Neural cell (in vitro differentiated cells): Measurements from ENCODE around the gene PCDHB13. TPM values are rescaled to one million over a fixed set of nuclear protein-coding genes. Genes with fewer than 3 reads are reported as not detected.

Experiments
- H2AFZ ChIP-seq: fragments of 200-600, 300-800 bp; sonication (generic), shearing (Covaris generic); 2 replicates; pipeline ENCODE4 v1.6.0; 2014; ENCODE audit warnings: low read depth, mild to moderate bottlenecking, antibody characterized with exemption, low read length, moderate library complexity
- H3F3A ChIP-seq: fragments of 200-600 bp; shearing (Covaris generic); 2 replicates; pipeline ENCODE4 v1.6.1; 2016; ENCODE audit warnings: mild to moderate bottlenecking, moderate library complexity, mixed read lengths, antibody characterized with exemption, low read length; ENCODE audit not compliant: insufficient read depth, poor library complexity, severe bottlenecking
- H3K27ac ChIP-seq: fragments of 200-600, 300-800 bp; sonication (generic), shearing (Covaris generic); 2 replicates; pipeline ENCODE4 v1.5.1; 2014; ENCODE audit warnings: mild to moderate bottlenecking, low read length, moderate library complexity
- H3K27me3 ChIP-seq: fragments of 300-800, 200-600 bp; sonication (generic), shearing (Covaris generic); 2 replicates; pipeline ENCODE4 v1.6.0; 2014; ENCODE audit warnings: mild to moderate bottlenecking, low read depth, low read length, moderate library complexity; ENCODE audit not compliant: insufficient read depth
- H3K36me3 ChIP-seq: fragments of 300-800, 200-600 bp; sonication (generic), shearing (Covaris generic); 2 replicates; pipeline ENCODE4 v1.5.1; 2014; ENCODE audit warnings: mild to moderate bottlenecking, antibody characterized with exemption, low read length, moderate library complexity; ENCODE audit not compliant: insufficient read depth
- H3K4me2 ChIP-seq: fragments of 300-800, 200-600 bp; sonication (generic), shearing (Covaris generic); 2 replicates; pipeline ENCODE4 v1.6.0; 2014; ENCODE audit warnings: mild to moderate bottlenecking, low read length
- H3K4me3 ChIP-seq: fragments of 300-800, 200-600 bp; sonication (generic), shearing (Covaris generic); 2 replicates; pipeline ENCODE4 v1.5.1; 2014; ENCODE audit warnings: mild to moderate bottlenecking, low read length, moderate library complexity
- H3K79me2 ChIP-seq: fragments of 200-600 bp; shearing (Covaris generic); replicated peaks from 2 replicates; pipeline ENCODE4 v1.6.0; 2014; ENCODE audit warnings: mild to moderate bottlenecking, low read length, moderate library complexity; ENCODE audit not compliant: insufficient read depth
- H3K9ac ChIP-seq: fragments of 300-800, 200-600 bp; sonication (generic), shearing (Covaris generic); 2 replicates; pipeline ENCODE4 v1.6.1; 2016; ENCODE audit warnings: mild to moderate bottlenecking, low read length, mixed read lengths
- H3K9me2 ChIP-seq: fragments of 200-600 bp; shearing (Covaris generic); 2 replicates; pipeline ENCODE4 v1.6.1; 2016; ENCODE audit warnings: mild to moderate bottlenecking, low read length, mixed read lengths; ENCODE audit not compliant: insufficient read depth
- H3K9me3 ChIP-seq: fragments of 200-600, 300-800 bp; sonication (generic), shearing (Covaris generic); 2 replicates; pipeline ENCODE4 v1.6.1; 2016; ENCODE audit warnings: mild to moderate bottlenecking, mixed run types, low read length, moderate library complexity, mixed read lengths
- H4K20me1 ChIP-seq: fragments of 200-600 bp; shearing (Covaris generic); 2 replicates; pipeline ENCODE4 v1.6.1; 2016; ENCODE audit warnings: mild to moderate bottlenecking, mixed run types; ENCODE audit not compliant: insufficient read depth
- EP300 ChIP-seq: fragments of 450-650 bp; conservative IDR thresholded peaks from 2 replicates; pipeline ENCODE4 v1.6.1; 2014; ENCODE audit warnings: antibody characterized with exemption, mild to moderate bottlenecking, moderate library complexity; ENCODE audit not compliant: poor library complexity, severe bottlenecking
- EZH2 ChIP-seq: fragments of 200-600, 300-800 bp; shearing (Covaris generic), sonication (generic); IDR thresholded peaks from 2 replicates; pipeline ENCODE4 v1.6.1; 2014; ENCODE audit warnings: antibody characterized with exemption, low read length, borderline replicate concordance, mild to moderate bottlenecking; ENCODE audit not compliant: insufficient read depth, poor library complexity, severe bottlenecking
- MXI1 ChIP-seq: fragments of 450-650 bp; conservative IDR thresholded peaks from 2 replicates; pipeline ENCODE4 v1.6.1; 2014; ENCODE audit warnings: antibody characterized with exemption, mild to moderate bottlenecking; ENCODE audit not compliant: poor library complexity, severe bottlenecking
- POLR2AphosphoS5 ChIP-seq: IDR thresholded peaks from 2 replicates; pipeline ENCODE4 v1.6.1; 2012
- polyA plus RNA-seq: library from polyadenylated mRNA; depleted of rRNA; stranded (reverse); fragments of >200 nt; gene quantifications from 2 replicates; pipeline ENCODE4 v1.2.3, GENCODE V29; 2014

The PCDHB13 gene
- polyA plus RNA-seq, 1 donor from 2014 or later = 1.0 TPM

GRCh38 chr5:141261238-141261546 lies 47.5 kb downstream of the PCDHB13 start:
- Histone ChIP-seq H2AFZ (no peak overlapping the region), H3F3A (no peaks in the 10 kb centered on the region), H3K4me3 (no peak overlapping the region), H3K79me2 (no peaks in the 10 kb centered on the region), H3K36me3 (no peaks in the 10 kb centered on the region), H3K4me2 (no peak overlapping the region), H4K20me1 (no peaks in the 10 kb centered on the region), H3K9me3 (peaks cover 45% of the 10 kb centered on the region), H3K27ac (no peak overlapping the region), H3K9ac (no peak overlapping the region), H3K27me3 (no peaks in the 10 kb centered on the region), H3K9me2 (no peaks in the 10 kb centered on the region)
- TF ChIP-seq MXI1 (no peak), POLR2AphosphoS5 (no peak), EZH2 (no peak), EP300 (no peak)

Other genes with a start within 250 kb of the PCDHB13 start
- gene PCDHAC2, start 247.4 kb upstream of the PCDHB13 start, polyA plus RNA-seq = 7.6 and 9.3 TPM in 2 replicates
- gene PCDHB1, start 162.5 kb upstream of the PCDHB13 start, polyA plus RNA-seq = 0.10 TPM in 1 of 2 replicates, not detected in the other
- 103 and 105 TPM in 2 replicates for gene PCDHB2, start 119.3 kb upstream of the PCDHB13 start, polyA plus RNA-seq
- 3.9 and 4.9 TPM in 2 replicates for gene PCDHB3, start 113.4 kb upstream of the PCDHB13 start, polyA plus RNA-seq
- gene PCDHB4, start 92.1 kb upstream of the PCDHB13 start, polyA plus RNA-seq = 4.2 and 4.3 TPM in 2 replicates
- gene PCDHB5, start 78.7 kb upstream of the PCDHB13 start, polyA plus RNA-seq = 4.5 and 4.7 TPM in 2 replicates
- 1.6 and 1.7 TPM in 2 replicates for gene PCDHB6, start 63.9 kb upstream of the PCDHB13 start, polyA plus RNA-seq
- 0.99 and 2.1 TPM in 2 replicates for gene PCDHB7, start 41.3 kb upstream of the PCDHB13 start, polyA plus RNA-seq
- gene PCDHB8, start 36.1 kb upstream of the PCDHB13 start, polyA plus RNA-seq = 0.76 and 0.81 TPM in 2 replicates
- 2.1 and 2.8 TPM in 2 replicates for gene PCDHB16, start 31.5 kb upstream of the PCDHB13 start, polyA plus RNA-seq
- gene PCDHB9, start 26.8 kb upstream of the PCDHB13 start, polyA plus RNA-seq = 4.8 and 4.9 TPM in 2 replicates
- 8.7 and 9.6 TPM in 2 replicates for gene PCDHB10, start 21.6 kb upstream of the PCDHB13 start, polyA plus RNA-seq
- 2.7 and 3.7 TPM in 2 replicates for gene PCDHB11, start 14.3 kb upstream of the PCDHB13 start, polyA plus RNA-seq
- gene PCDHB12, start 5.2 kb upstream of the PCDHB13 start, polyA plus RNA-seq = 1.3 and 2.2 TPM in 2 replicates
- gene PCDHB14, start 9.4 kb downstream of the PCDHB13 start, polyA plus RNA-seq = 12.6 and 18.3 TPM in 2 replicates
- 11.2 and 13.7 TPM in 2 replicates for gene PCDHB15, start 31.5 kb downstream of the PCDHB13 start, polyA plus RNA-seq
- gene SLC25A2, start 90.1 kb downstream of the PCDHB13 start, polyA plus RNA-seq = not detected in 2 replicates
- gene TAF7, start 106.9 kb downstream of the PCDHB13 start, polyA plus RNA-seq = 173 and 198 TPM in 2 replicates
- gene PCDHGA1, start 116.6 kb downstream of the PCDHB13 start, polyA plus RNA-seq = 0.19 and 0.50 TPM in 2 replicates
- 0.21 and 0.26 TPM in 2 replicates for gene PCDHGA2, start 124.8 kb downstream of the PCDHB13 start, polyA plus RNA-seq
- gene PCDHGA3, start 129.9 kb downstream of the PCDHB13 start, polyA plus RNA-seq = 0.10 and 0.26 TPM in 2 replicates
- gene PCDHGB1, start 136.2 kb downstream of the PCDHB13 start, polyA plus RNA-seq = 0.46 and 0.68 TPM in 2 replicates
- 0.38 TPM in 1 of 2 replicates, not detected in the other for gene PCDHGA4, start 141.1 kb downstream of the PCDHB13 start, polyA plus RNA-seq
- gene PCDHGB2, start 146.1 kb downstream of the PCDHB13 start, polyA plus RNA-seq = 0.30 and 0.43 TPM in 2 replicates
- 0.25 TPM in 1 of 2 replicates, not detected in the other for gene PCDHGA5, start 150.2 kb downstream of the PCDHB13 start, polyA plus RNA-seq
- gene PCDHGB3, start 156.3 kb downstream of the PCDHB13 start, polyA plus RNA-seq = not detected in 2 replicates
- gene PCDHGA6, start 160.0 kb downstream of the PCDHB13 start, polyA plus RNA-seq = 0.09 TPM in 1 of 2 replicates, not detected in the other
- not detected in 2 replicates for gene PCDHGA7, start 168.8 kb downstream of the PCDHB13 start, polyA plus RNA-seq
- gene PCDHGB4, start 173.8 kb downstream of the PCDHB13 start, polyA plus RNA-seq = 9.3 and 13.0 TPM in 2 replicates
- gene PCDHGA8, start 178.7 kb downstream of the PCDHB13 start, polyA plus RNA-seq = 0.19 and 0.38 TPM in 2 replicates
- 0.17 and 0.54 TPM in 2 replicates for gene PCDHGB5, start 184.0 kb downstream of the PCDHB13 start, polyA plus RNA-seq
- gene PCDHGA9, start 188.9 kb downstream of the PCDHB13 start, polyA plus RNA-seq = 0.11 TPM in 1 of 2 replicates, not detected in the other
- gene PCDHGB6, start 194.1 kb downstream of the PCDHB13 start, polyA plus RNA-seq = 29.2 and 34.4 TPM in 2 replicates
- 7.3 and 8.1 TPM in 2 replicates for gene PCDHGA10, start 199.1 kb downstream of the PCDHB13 start, polyA plus RNA-seq
- gene PCDHGB7, start 203.8 kb downstream of the PCDHB13 start, polyA plus RNA-seq = 4.7 and 5.1 TPM in 2 replicates
- 0.32 and 0.62 TPM in 2 replicates for gene PCDHGA11, start 207.1 kb downstream of the PCDHB13 start, polyA plus RNA-seq
- 0.11 and 0.56 TPM in 2 replicates for gene PCDHGA12, start 216.6 kb downstream of the PCDHB13 start, polyA plus RNA-seq